Cerebellar nuclear complex (tissue), 1 donor: ENCODE results near the gene ZNF555.
"Not testable (repeated sequence)": the region's sequence is repeated elsewhere in the genome, so short reads cannot be mapped to it uniquely, and the experiment has no call there.

Source experiments
- DNase-seq, 2 experiments: peaks; one replicate each; lab custom pipeline; 2025; lab: John Stamatoyannopoulos, UW

ZNF555 gene

GRCh38 chr19:2867025-2867991 is 26.0 kb downstream of the ZNF555 start, which contains the start of gene ZNF556:
ZNF556 (plus strand) TSS chr19:2867335; CDS start chr19:2867422, 87 bp downstream.
- DNase-seq: peak; percentile 99

GRCh38 chr19:2869618-2870017 is 28.3 kb downstream of the ZNF555 start:
- DNase-seq: no peak

GRCh38 chr19:2872175-2872574 is 30.9 kb downstream of the ZNF555 start:
- DNase-seq: not testable (repeated sequence)

GRCh38 chr19:2877398-2878331 is 36.4 kb downstream of the ZNF555 start:
- DNase-seq: no peak

DNA sequence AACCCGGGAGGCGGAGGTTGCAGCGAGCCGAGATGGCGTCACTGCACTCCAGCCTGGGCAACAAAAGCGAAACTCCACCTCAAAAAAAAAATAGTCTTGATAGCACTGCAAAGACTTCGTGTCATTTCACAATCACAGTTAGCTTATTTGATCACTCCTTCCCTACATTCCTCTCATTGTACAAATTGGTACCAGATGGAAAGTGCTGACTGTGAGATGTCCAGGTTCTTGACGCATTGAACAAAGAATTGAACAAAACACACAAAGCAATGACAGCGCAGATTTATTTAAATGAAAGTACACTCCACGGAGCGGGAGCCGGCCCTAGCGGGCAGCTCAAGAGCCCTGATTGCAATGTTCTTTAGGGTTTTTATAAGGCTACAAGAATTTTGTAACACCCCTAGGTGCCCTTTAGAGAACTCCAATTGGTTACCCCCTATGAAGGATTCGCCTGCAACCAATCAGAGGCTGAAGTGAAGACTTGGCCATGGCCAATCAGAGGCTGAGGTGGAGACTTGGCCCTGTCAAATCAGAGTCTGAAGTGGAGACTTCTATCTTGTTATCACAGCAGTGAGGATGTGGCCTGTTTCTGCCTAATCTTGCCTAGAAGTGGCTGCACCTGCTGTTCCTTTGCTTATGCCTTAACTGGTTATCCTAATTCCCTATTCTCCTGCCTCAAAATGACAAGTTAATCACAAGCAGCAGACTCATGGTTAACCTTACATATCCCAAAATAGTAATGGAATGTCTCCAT is 42.6 kb downstream of the ZNF555 start:
- DNase-seq: no peak

DNA sequence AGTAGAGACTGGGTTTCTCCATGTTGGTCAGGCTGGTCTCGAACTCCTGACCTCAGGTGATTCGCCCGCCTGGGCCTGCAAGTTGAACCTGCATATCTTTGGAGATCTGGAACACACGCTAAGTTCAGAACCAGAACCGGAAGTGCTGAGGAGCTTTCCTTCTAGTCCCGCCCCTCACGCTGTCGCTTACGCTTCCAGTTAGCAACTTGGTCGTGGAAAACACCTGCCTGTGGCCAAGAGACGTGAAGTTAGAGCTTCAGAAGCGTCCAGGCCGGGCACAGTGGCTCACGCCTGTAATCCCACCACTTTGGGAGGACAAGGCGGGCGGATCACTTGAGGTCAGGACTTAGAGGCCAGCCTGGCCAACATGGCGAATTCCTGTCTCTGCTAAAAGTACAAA is 44.5 kb downstream of the ZNF555 start:
- DNase-seq: no peak

DNA sequence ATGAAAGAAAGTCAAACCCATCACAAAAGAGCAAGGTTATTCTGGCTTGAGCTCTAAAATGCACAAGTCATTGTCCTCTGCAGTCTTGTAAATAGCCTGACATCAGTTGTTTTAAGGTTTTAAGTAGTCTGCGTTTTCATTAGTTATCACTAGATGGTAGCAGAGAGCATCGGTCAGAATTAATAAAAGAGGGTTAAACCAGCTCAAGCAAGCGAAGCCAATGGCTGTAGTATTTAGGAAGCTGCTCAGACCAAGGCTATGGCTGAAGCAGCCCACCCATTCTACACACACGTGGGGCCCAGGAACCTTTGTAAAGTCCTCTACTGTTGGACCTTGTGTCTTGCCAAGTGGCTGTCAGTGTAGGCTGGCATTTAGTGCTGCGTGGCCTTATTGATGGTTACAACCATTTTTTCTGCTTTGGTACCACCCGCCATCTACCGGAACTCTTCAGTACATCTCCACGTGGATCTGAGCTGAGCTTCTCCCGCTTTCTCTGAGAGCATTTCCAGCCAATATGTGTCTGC is 46.2 kb downstream of the ZNF555 start:
- peak in 1 of 2 experiments; percentile 74 for DNase-seq

GRCh38 chr19:2888731-2889224 is 47.5 kb downstream of the ZNF555 start:
- no peak for DNase-seq

DNA sequence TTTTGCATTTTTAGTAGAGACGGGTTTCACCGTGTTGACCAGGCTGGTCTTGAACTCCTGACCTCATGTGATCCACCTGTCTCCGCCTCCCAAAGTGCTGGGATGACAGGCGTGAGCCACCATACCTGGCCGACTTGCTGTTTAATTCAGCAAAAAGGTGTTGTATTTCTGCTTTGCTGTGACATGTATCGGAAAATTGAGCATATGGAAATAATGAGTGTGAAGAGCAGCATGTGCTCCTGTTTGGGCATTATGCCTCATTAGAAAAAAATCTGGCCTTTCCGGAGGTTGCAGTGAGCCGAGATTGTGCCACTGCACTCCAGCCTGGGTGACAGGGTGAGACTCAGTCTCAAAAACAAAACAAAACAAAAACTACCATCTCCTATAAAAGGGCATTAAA is 49.3 kb downstream of the ZNF555 start:
- DNase-seq: peak in 1 of 2 experiments; percentile 27

DNA sequence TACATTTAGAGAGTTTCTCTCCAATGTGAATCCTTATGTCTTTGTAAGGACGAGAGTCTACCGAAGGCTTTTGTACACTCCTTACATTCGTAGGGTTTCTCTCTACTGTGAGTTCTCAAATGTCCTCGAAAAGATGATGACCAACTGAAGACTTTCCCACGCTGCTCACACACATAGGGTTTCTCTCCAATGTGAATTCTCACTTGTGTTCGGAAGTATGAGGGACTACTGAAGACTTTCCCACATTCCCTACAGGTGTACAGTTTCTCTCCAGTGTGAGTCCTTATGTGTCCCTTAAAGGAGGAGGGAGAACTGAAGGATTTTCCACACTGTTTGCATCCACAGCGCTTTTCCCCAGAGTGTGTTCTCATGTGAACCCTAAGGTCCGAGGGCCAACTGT is 55.4 kb downstream of the ZNF555 start:
- DNase-seq: no peak

GRCh38 chr19:2900296-2901252 is 59.3 kb downstream of the ZNF555 start, which contains the start of gene ZNF57:
ZNF57 (plus strand) TSS chr19:2900928; CDS start chr19:2901046, 118 bp downstream.
- peak; percentile 92 to 99 for DNase-seq

DNA sequence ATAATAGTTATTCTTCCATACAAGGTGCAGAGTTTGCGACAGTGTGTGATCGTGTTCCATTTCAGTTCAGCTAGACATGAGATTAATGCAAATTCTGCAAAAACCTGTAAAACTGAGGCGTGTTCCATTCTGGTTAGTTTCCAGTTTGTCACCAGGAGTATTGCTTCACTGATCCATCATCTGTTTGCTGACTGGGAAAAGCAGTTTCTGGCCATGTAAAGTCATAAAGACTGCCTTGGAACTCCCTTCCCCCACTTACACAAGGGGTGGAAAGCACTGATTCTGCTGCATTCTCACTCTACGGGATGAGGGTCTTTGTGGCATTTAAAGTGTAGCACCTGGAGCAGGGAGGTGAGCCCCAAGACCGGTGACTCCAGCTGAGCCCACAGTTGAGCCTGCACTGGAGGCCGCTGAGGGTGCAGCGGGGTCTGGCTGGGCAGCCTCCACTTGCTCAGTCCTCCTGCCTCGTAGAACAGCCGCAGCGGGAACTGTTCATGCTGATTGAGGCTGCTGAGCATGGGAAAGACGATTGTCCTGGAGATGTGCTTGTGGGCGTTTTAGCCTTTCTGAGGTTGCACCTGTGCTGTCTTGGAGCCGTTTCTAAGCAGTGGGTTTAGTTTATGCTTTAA is 61.4 kb downstream of the ZNF555 start:
- no peak for DNase-seq

DNA sequence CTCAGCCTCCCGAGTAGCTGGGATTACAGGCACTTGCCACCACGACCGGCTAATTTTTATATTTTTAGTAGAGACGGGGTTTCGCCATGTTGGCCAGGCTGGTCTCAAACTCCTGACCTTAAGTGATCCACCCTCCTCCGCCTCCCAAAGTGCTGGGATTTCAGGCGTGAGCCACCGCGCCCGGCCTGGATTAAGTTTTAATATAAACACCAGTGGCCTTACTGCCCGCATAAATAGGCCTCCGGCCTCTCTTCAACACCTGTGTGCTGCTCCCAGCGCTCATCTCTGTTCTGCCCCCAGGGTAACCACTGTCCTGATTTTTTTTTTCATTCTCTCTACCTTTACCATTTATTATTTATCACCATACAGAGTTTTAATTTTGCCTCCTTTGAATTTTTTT is 62.1 kb downstream of the ZNF555 start:
- DNase-seq: not testable (repeated sequence)

- DNase-seq: no peak
Measured at GRCh38 chr19:2905918-2906519, 64.7 kb downstream of the ZNF555 start.

DNA sequence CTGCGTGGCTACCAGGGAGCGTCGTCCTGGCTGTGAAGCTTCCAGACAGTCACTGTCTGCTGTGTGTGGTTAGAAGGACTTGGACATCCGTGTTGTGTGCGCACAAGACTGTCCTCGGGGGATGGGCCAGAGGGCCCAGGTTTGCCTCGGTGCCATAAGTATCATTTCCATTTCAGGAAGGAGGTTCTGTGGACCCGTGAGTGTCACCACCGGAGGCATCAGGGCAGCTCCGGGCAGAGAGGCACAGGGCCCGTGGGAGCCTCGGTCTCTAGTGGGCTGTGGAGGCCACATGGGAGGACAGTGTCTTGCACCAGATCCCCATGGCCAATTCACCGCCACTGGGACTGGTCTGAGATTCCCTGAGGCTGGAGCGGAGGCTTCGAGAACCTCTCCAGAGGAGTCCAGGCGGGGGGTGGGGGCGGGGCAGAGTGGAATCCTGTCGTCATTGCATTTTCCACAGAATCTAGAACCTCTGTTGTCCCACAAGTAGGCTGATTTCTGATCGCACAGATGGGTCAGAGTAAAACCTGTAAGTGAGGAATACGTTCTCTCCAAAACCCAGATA is 65.4 kb downstream of the ZNF555 start:
- no peak for DNase-seq
